GM12878 (cell line): ENCODE data around the gene PARS2. TPM values are rescaled to one million over a fixed set of nuclear protein-coding genes. Genes with fewer than 3 reads are reported as not detected.

Experiments used
- ATAC-seq: fragments of 200-7000 bp; cut with Tn5 transposase; 3 replicates; pipeline ENCODE4 v1.9.1; 2020; ENCODE audit warnings: mild to moderate bottlenecking, moderate library complexity
- BruUV-seq: library from RNA; stranded (reverse); fragments of 400-500 nt; replicated peaks from 2 replicates; lab custom pipeline; 2021; lab: Mats Ljungman, UMichigan
- CTCF ChIA-PET: fragments of 300-600 bp; sonication (Branson Sonifier 250); formaldehyde crosslinking; extraction: SDS; loops from one replicate; lab custom pipeline; 2021; ENCODE audit warnings: inconsistent platforms; lab: Yijun Ruan, JAX
- POLR2A ChIA-PET: fragments of 350-600 bp; formaldehyde crosslinking; extraction: SDS; loops from one replicate; lab custom pipeline; 2021; ENCODE audit warnings: inconsistent platforms; lab: Charles Lee
- RAD21 ChIA-PET: fragments of 300-600 bp; sonication (Branson Sonifier 250); formaldehyde crosslinking; loops from one replicate; lab custom pipeline; 2023; ENCODE audit warnings: antibody characterized with exemption; ENCODE audit not compliant: unreplicated experiment; lab: Charles Lee
- SMC1A ChIA-PET: fragments of 300-600 bp; sonication (Branson Sonifier 250); formaldehyde crosslinking; loops from one replicate; lab custom pipeline; 2023; ENCODE audit not compliant: unreplicated experiment, uncharacterized antibody; lab: Charles Lee
- DNase-seq: peaks from one replicate; pipeline ENCODE4 v3.0.0-alpha.2; 2011; ENCODE audit warnings: low read depth, low spot score
- FAIRE-seq: peaks from 3 replicates; lab custom pipeline; 2011; peaks lifted over from hg19 to GRCh38; lab: Jason Lieb, UNC
- H2AFZ ChIP-seq: 2 replicates; pipeline ENCODE4 v1.6.0; 2011; ENCODE audit warnings: low read depth, low read length, control low read depth; ENCODE audit not compliant: control insufficient read depth
- H3K27ac ChIP-seq: 2 replicates; pipeline ENCODE4 v1.5.1; 2011; ENCODE audit warnings: control low read depth; ENCODE audit not compliant: control insufficient read depth, insufficient read depth
- H3K27me3 ChIP-seq, 2 experiments: replicated peaks in 1 of 2; 2 replicates each; pipeline versions ENCODE4 v1.6.0 to v1.6.1; 2011; ENCODE audit warnings: low read length in 1 of 2; ENCODE audit not compliant: control insufficient read depth in 2 of 2, insufficient read depth in 2 of 2
- H3K36me3 ChIP-seq, 2 experiments: 2 replicates each; pipeline ENCODE4 v1.5.1; 2011; ENCODE audit warnings: low read length in 1 of 2; ENCODE audit not compliant: control insufficient read depth in 2 of 2, insufficient read depth in 2 of 2
- H3K4me1 ChIP-seq: 2 replicates; pipeline ENCODE4 v1.6.1; 2011; ENCODE audit warnings: mild to moderate bottlenecking, low read length, moderate library complexity, mixed read lengths; ENCODE audit not compliant: control insufficient read depth, insufficient read depth
- H3K4me2 ChIP-seq: 2 replicates; pipeline ENCODE4 v1.6.0; 2011; ENCODE audit warnings: control low read depth; ENCODE audit not compliant: control insufficient read depth, insufficient read depth
- H3K4me3 ChIP-seq: fragments of 200-600 bp; sonication (generic); 2 replicates; pipeline ENCODE4 v1.5.1; 2016
- H3K79me2 ChIP-seq: 2 replicates; pipeline ENCODE4 v1.6.0; 2011; ENCODE audit warnings: low read length; ENCODE audit not compliant: control insufficient read depth, insufficient read depth
- H3K9ac ChIP-seq: 2 replicates; pipeline ENCODE4 v1.8.0; 2011; ENCODE audit warnings: low read length, control low read depth, mixed read lengths; ENCODE audit not compliant: control insufficient read depth, insufficient read depth
- H3K9me3 ChIP-seq: replicated peaks from 3 replicates; pipeline ENCODE4 v1.5.1; 2011; ENCODE audit warnings: mild to moderate bottlenecking, low read length; ENCODE audit not compliant: control insufficient read depth, insufficient read depth
- H4K20me1 ChIP-seq: 2 replicates; pipeline ENCODE4 v1.6.0; 2011; ENCODE audit not compliant: control insufficient read depth, insufficient read depth
- GATAD2B ChIP-seq: fragments of 450-650 bp; conservative IDR thresholded peaks from 2 replicates; pipeline ENCODE4 v1.6.1; 2017; ENCODE audit warnings: low read depth, mild to moderate bottlenecking, moderate library complexity
- HDAC6 ChIP-seq: fragments of 200-600 bp; sonication (generic); IDR thresholded peaks from one replicate; pipeline ENCODE4 v1.8.0; 2017; ENCODE audit warnings: antibody characterized with exemption; ENCODE audit not compliant: unreplicated experiment
- LARP7 ChIP-seq: fragments of 450-650 bp; IDR thresholded peaks from 2 replicates; pipeline ENCODE4 v1.6.1; 2017; ENCODE audit warnings: mild to moderate bottlenecking
- ZZZ3 ChIP-seq: IDR thresholded peaks from 2 replicates; pipeline ENCODE4 v1.6.1; 2011; ENCODE audit warnings: low read depth; ENCODE audit not compliant: control insufficient read depth, insufficient read length
- WGBS: methylation state at CpG from one replicate; pipeline ENCODE4 v1.1.6; 2016; ENCODE audit warnings: low lambda C conversion rate; ENCODE audit not compliant: insufficient replicate concordance, insufficient coverage; ENCODE audit errors: missing lambda C conversion rate; 5-methylcytosine and 5-hydroxymethylcytosine counted together
- in situ Hi-C: fragments of 300-500 bp; cut with MboI; formaldehyde crosslinking; loops from 9 replicates; pipeline ENCODE4 v1.14.3; 2018; ENCODE audit warnings: mixed read lengths
- intact Hi-C: fragments of 100-400 bp; cut with micrococcal nuclease; formaldehyde crosslinking; loops from one replicate; pipeline ENCODE4 v1.14.2; 2022; ENCODE audit not compliant: unreplicated experiment
- polyA plus RNA-seq, 11 experiments: library from polyadenylated mRNA; depleted of rRNA in 4 of 11; unstranded in 6 of 11; stranded (reverse) in 5 of 11; fragments of >200 nt; fragmentation: Nextera tagmentation in 4 of 11; fragmentation: Illumina TruSeq in 1 of 11; extraction: Ambion mirVana in 4 of 11; extraction: Trizol in 1 of 11; gene quantifications; 1 replicate in 1 of 11; 2 replicates in 10 of 11; pipeline versions ENCODE4 v1.2.1 to v1.2.3, GENCODE V29; 2011 to 2016; ENCODE audit warnings: inconsistent platforms in 2 of 11, missing spikeins in 2 of 11, low read depth in 1 of 11
- total RNA-seq, 4 experiments: library from RNA; depleted of rRNA in 3 of 4; stranded (reverse); fragments of >200 nt in 3 of 4; fragmentation: Illumina TruSeq in 1 of 4; extraction: Trizol in 1 of 4; gene quantifications; 2 replicates each; pipeline versions ENCODE4 v1.2.1 to v1.2.3, GENCODE V29; 2013 to 2021

Gene PARS2
- total and polyA plus RNA-seq, 10 of the 15 experiments (the other 5 are each of a cell fraction or from before 2014, with no cell fraction given) = 3.7 to 12.2 (median 5.9) TPM

- H3K27ac ChIP-seq = no peak overlapping the region
- no peak overlapping the region for H3K9ac ChIP-seq
- no TSS peak for BruUV-seq
- no peak for DNase-seq
- H3K36me3 ChIP-seq = peaks cover 3 to 20% of the 10 kb centered on the region in 2 experiments
- ChIA-PET CTCF (interaction anchor here (2.1 kb wide), 1 partner anchor 73 kb away, joined by 5 read pairs; the partner anchor contains the start of gene TTC22), POLR2A (no interaction called here), SMC1A (no interaction called here), RAD21 (no interaction called here)
- no peak overlapping the region for H3K4me2 ChIP-seq
- in situ Hi-C loops (no loop called here), intact Hi-C loops (no loop called here)
- no peaks in the 10 kb centered on the region; the same call in 2 of the 3 replicates for H3K9me3 ChIP-seq
- no peaks in the 10 kb centered on the region for H3K79me2 ChIP-seq
- ATAC-seq = no peak
- TF ChIP-seq ZZZ3 = no peak
- no peaks in the 10 kb centered on the region for H4K20me1 ChIP-seq
- H3K4me1 ChIP-seq = no peaks in the 10 kb centered on the region
- FAIRE-seq = no peak
- WGBS = 98% methylated on average over 3 of the region's 3 CpGs
- H3K4me3 ChIP-seq = no peak overlapping the region
- no peaks in the 10 kb centered on the region for H3K27me3 ChIP-seq
- no peak overlapping the region for H2AFZ ChIP-seq
These were observed 36.3 kb downstream of the PARS2 start for GRCh38 chr1:54728027-54728426.

GRCh38 chr1:54724771-54725170 is 39.6 kb downstream of the PARS2 start:
- in situ Hi-C loops (no loop called here), intact Hi-C loops (no loop called here)
- SMC1A ChIA-PET = interaction anchor here (1.0 kb wide), 1 partner anchor 50 kb away, joined by 3 read pairs; no protein-coding TSS in a partner anchor
- H4K20me1 ChIP-seq = no peaks in the 10 kb centered on the region
- peaks cover 0 to 23% of the 10 kb centered on the region in 2 experiments for H3K36me3 ChIP-seq
- FAIRE-seq (no peak), ATAC-seq (no peak), DNase-seq (no peak)
- no peaks in the 10 kb centered on the region; the same call in 2 of the 3 replicates for H3K9me3 ChIP-seq
- no peak overlapping the region for H2AFZ ChIP-seq
- no peak overlapping the region for H3K4me2 ChIP-seq
- no peak overlapping the region for H3K4me3 ChIP-seq
- CTCF ChIA-PET = interaction anchor here (0.7 kb wide), 1 partner anchor 85 kb away, joined by 3 read pairs; no protein-coding TSS in a partner anchor
- WGBS = 100% methylated on average over 1 of the region's 1 CpG
- no peak overlapping the region for H3K27ac ChIP-seq
- no peaks in the 10 kb centered on the region for H3K27me3 ChIP-seq
- RAD21 ChIA-PET = no interaction called here
- no TSS peak for BruUV-seq
- TF ChIP-seq HDAC6 (no peak), GATAD2B (no peak), LARP7 (no peak)
- H3K9ac ChIP-seq = no peak overlapping the region
- H3K79me2 ChIP-seq = no peaks in the 10 kb centered on the region; the same call in 1 of the 2 replicates
- H3K4me1 ChIP-seq = no peaks in the 10 kb centered on the region
- POLR2A ChIA-PET = interaction anchor here (1.0 to 1.1 kb wide), 2 partner anchors 8 to 10 kb away, joined by 3 read pairs; no protein-coding TSS in a partner anchor
